PC-3 (cell line): ENCODE measurements around the gene PTBP1. TPM values are rescaled to one million over a fixed set of nuclear protein-coding genes. Genes with fewer than 3 reads are reported as not detected.

Source experiments
- ATAC-seq: fragments of 200-7000 bp; cut with Tn5 transposase; 2 replicates; pipeline ENCODE4 v1.9.1; 2020; ENCODE audit warnings: mild to moderate bottlenecking, moderate library complexity
- BruUV-seq: library from RNA; stranded (reverse); fragments of 400-500 nt; replicated peaks from 2 replicates; lab custom pipeline; 2021; lab: Mats Ljungman, UMichigan
- CTCF ChIA-PET: fragments of 300-600 bp; sonication (Branson Sonifier 250); formaldehyde crosslinking; loops from one replicate; lab custom pipeline; 2022; ENCODE audit warnings: antibody characterized with exemption; lab: Charles Lee
- POLR2A ChIA-PET: fragments of 300-600 bp; sonication (Branson Sonifier 250); formaldehyde crosslinking; loops from one replicate; lab custom pipeline; 2022; ENCODE audit warnings: antibody characterized with exemption; ENCODE audit not compliant: unreplicated experiment; lab: Charles Lee
- DNase-seq: peaks from one replicate; pipeline ENCODE4 v3.0.0-alpha.2; 2015
- H2AFZ ChIP-seq: fragments of 300-600 bp; sonication (generic); 2 replicates; pipeline ENCODE4 v1.6.0; 2016; ENCODE audit warnings: antibody characterized with exemption, low read length
- H3F3A ChIP-seq: fragments of 300-600 bp; sonication (generic); one replicate; pipeline ENCODE4 v1.6.0; 2017; ENCODE audit warnings: antibody characterized with exemption, low read length, control low read depth, mild to moderate bottlenecking; ENCODE audit not compliant: unreplicated experiment
- H3K27ac ChIP-seq: fragments of 300-600 bp; sonication (generic); 2 replicates; pipeline ENCODE4 v1.5.1; 2016; ENCODE audit warnings: mild to moderate bottlenecking, low read length
- H3K27me3 ChIP-seq: fragments of 300-600 bp; sonication (generic); 2 replicates; pipeline ENCODE4 v1.6.1; 2016; ENCODE audit warnings: low read length, mixed read lengths
- H3K36me3 ChIP-seq: fragments of 300-600 bp; sonication (generic); 2 replicates; pipeline ENCODE4 v1.6.1; 2016; ENCODE audit warnings: low read depth, mixed run types, low read length, mixed read lengths
- H3K4me1 ChIP-seq: fragments of 300-600 bp; sonication (generic); 2 replicates; pipeline ENCODE4 v1.5.1; 2016; ENCODE audit warnings: low read length; ENCODE audit not compliant: insufficient read depth
- H3K4me2 ChIP-seq: fragments of 300-600 bp; sonication (generic); 2 replicates; pipeline ENCODE4 v1.6.0; 2016; ENCODE audit warnings: low read length
- H3K4me3 ChIP-seq: fragments of 300-600 bp; sonication (generic); 2 replicates; pipeline ENCODE4 v1.5.1; 2016; ENCODE audit warnings: mild to moderate bottlenecking, low read length, mixed read lengths
- H3K79me2 ChIP-seq: fragments of 300-600 bp; sonication (generic); 2 replicates; pipeline ENCODE4 v1.6.1; 2017; ENCODE audit warnings: low read length, mixed read lengths
- H3K9ac ChIP-seq: fragments of 300-600 bp; sonication (generic); 2 replicates; pipeline ENCODE4 v1.6.0; 2016; ENCODE audit warnings: mild to moderate bottlenecking, low read length
- H3K9me2 ChIP-seq: fragments of 300-600 bp; sonication (generic); replicated peaks from 2 replicates; pipeline ENCODE4 v1.6.1; 2016; ENCODE audit warnings: mixed run types, low read length, mixed read lengths
- H3K9me3 ChIP-seq: fragments of 300-600 bp; sonication (generic); 2 replicates; pipeline ENCODE4 v1.6.1; 2016; ENCODE audit warnings: low read length, mixed read lengths
- H4K20me1 ChIP-seq: fragments of 300-600 bp; sonication (generic); 2 replicates; pipeline ENCODE4 v1.6.1; 2016; ENCODE audit warnings: low read length, mixed read lengths
- CTCF ChIP-seq: fragments of 300-600 bp; sonication (generic); conservative IDR thresholded peaks from 2 replicates; pipeline ENCODE4 v1.5.1; 2017; ENCODE audit warnings: antibody characterized with exemption, low read depth, mild to moderate bottlenecking, low read length
- EZH2 ChIP-seq: fragments of 300-600 bp; sonication (generic); IDR thresholded peaks from one replicate; pipeline ENCODE4 v1.6.1; 2017; ENCODE audit warnings: antibody characterized with exemption, mild to moderate bottlenecking, low read length; ENCODE audit not compliant: unreplicated experiment
- EZH2phosphoT487 ChIP-seq: fragments of 300-600 bp; sonication (generic); IDR thresholded peaks from 2 replicates; pipeline ENCODE4 v1.6.1; 2018; ENCODE audit warnings: mild to moderate bottlenecking, antibody characterized with exemption, low read length, borderline replicate concordance
- intact Hi-C: fragments of 100-400 bp; cut with micrococcal nuclease; formaldehyde crosslinking; loops from 2 replicates; pipeline ENCODE4 v1.9.0; 2023
- total RNA-seq: library from RNA; depleted of rRNA; stranded (reverse); fragments of >200 nt; gene quantifications from 2 replicates; pipeline ENCODE4 v1.2.3, GENCODE V29; 2014

Gene PTBP1
- total RNA-seq, 1 experiment from 2014 or later = 412 TPM

- H3K9ac ChIP-seq = no peak overlapping the region
- H2AFZ ChIP-seq = no peak overlapping the region
- no peaks in the 10 kb centered on the region for H3K27me3 ChIP-seq
- H3K79me2 ChIP-seq = peaks cover 68% of the 10 kb centered on the region
- H3K9me3 ChIP-seq = no peaks in the 10 kb centered on the region
- H3F3A ChIP-seq = no peaks in the 10 kb centered on the region
- POLR2A ChIA-PET = no interaction called here
- H3K4me2 ChIP-seq = no peak overlapping the region
- no peak for ATAC-seq
- no peak overlapping the region for H3K27ac ChIP-seq
- H3K4me3 ChIP-seq = no peak overlapping the region
- peaks cover 27% of the 10 kb centered on the region; the same call in 1 of the 2 replicates for H3K36me3 ChIP-seq
- peaks cover 3% of the 10 kb centered on the region; the same call in 1 of the 2 replicates for H4K20me1 ChIP-seq
- no peaks in the 10 kb centered on the region for H3K9me2 ChIP-seq
- intact Hi-C loops = loop anchor here (5.0 kb wide), 1 partner anchor 77 kb away; the partner anchor contains the start of gene FSTL3
- no TSS peak for BruUV-seq
- no peak for TF ChIP-seq EZH2
- no peak for TF ChIP-seq EZH2phosphoT487
- TF ChIP-seq CTCF = no peak
- CTCF ChIA-PET = no interaction called here
- H3K4me1 ChIP-seq = peaks cover 16% of the 10 kb centered on the region
- no peak for DNase-seq
Observed at GRCh38 chr19:754530-754929, 42.7 kb upstream of the PTBP1 start.

GRCh38 chr19:755063-755462 lies 42.2 kb upstream of the PTBP1 start:
- Histone ChIP-seq H3K79me2 (peaks cover 71% of the 10 kb centered on the region), H3K4me3 (no peak overlapping the region), H3K4me1 (peaks cover 16% of the 10 kb centered on the region), H3K4me2 (no peak overlapping the region), H3K27me3 (no peaks in the 10 kb centered on the region), H3K9me3 (no peaks in the 10 kb centered on the region), H2AFZ (no peak overlapping the region), H4K20me1 (peaks cover 3% of the 10 kb centered on the region; the same call in 1 of the 2 replicates), H3K9me2 (no peaks in the 10 kb centered on the region), H3K36me3 (peaks cover 33% of the 10 kb centered on the region), H3K9ac (no peak overlapping the region), H3F3A (no peaks in the 10 kb centered on the region), H3K27ac (no peak overlapping the region)
- ChIA-PET CTCF (no interaction called here), POLR2A (no interaction called here)
- intact Hi-C loops = no loop called here
- DNase-seq = no peak
- BruUV-seq = no TSS peak
- ATAC-seq = no peak
- TF ChIP-seq CTCF (no peak), EZH2phosphoT487 (no peak), EZH2 (no peak)

- intact Hi-C loops = no loop called here
- DNase-seq = peak; percentile 67
- H3K4me3 ChIP-seq = no peak overlapping the region
- H3K27ac ChIP-seq = no peak overlapping the region
- ChIA-PET CTCF (no interaction called here), POLR2A (no interaction called here)
- H3K9me2 ChIP-seq = no peaks in the 10 kb centered on the region
- H2AFZ ChIP-seq = no peak overlapping the region
- H3K4me2 ChIP-seq = no peak overlapping the region
- H3K9me3 ChIP-seq = no peaks in the 10 kb centered on the region
- TF ChIP-seq CTCF (no peak), EZH2phosphoT487 (no peak), EZH2 (no peak)
- no peaks in the 10 kb centered on the region for H3K27me3 ChIP-seq
- BruUV-seq = no TSS peak
- H3K9ac ChIP-seq = no peak overlapping the region
- peaks cover 33% of the 10 kb centered on the region for H3K36me3 ChIP-seq
- H3K4me1 ChIP-seq = peaks cover 11% of the 10 kb centered on the region
- no peak for ATAC-seq
- H3F3A ChIP-seq = no peaks in the 10 kb centered on the region
- H3K79me2 ChIP-seq = peaks cover 68% of the 10 kb centered on the region
- H4K20me1 ChIP-seq = peaks cover 3% of the 10 kb centered on the region; the same call in 1 of the 2 replicates
Observed at GRCh38 chr19:756236-756635, 41.0 kb upstream of the PTBP1 start.
